ENCODE data around the gene ETF1.
A peak's percentile ranks its signal among the peaks of the same experiment; 100 is the strongest.
"Not testable (repeated sequence)": the region's sequence is repeated elsewhere in the genome, so short reads cannot be mapped to it uniquely, and the experiment has no call there.

Gene ETF1

DNA sequence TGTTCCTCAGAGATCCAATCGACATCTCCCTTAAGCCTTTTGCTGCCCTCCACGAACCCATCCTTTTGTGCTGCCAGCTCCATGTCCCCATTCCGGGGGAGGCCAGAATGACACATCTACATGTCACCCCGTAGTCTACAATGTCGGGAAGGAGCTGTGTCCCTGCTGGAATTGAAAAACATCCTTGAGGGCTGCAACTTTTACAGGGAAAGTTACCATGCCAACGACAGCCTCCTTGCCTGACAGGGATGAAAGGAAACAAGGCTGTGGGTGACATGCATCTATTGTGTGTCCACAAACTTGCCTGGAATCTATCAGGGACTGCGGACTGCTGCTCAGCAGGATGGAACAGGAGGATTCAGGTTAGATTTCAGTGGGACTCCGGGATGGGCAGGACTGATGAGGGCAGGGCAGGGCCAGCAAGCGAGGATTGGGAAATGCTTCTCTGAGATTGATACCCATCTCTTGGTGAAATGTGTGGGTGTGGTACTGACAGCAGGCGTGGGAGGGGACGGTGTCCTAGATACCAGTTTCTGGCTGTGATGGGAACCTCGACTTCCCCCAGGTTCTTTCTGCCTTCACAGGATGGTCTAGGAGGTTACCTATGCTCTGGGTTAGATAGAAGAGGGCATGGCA, 52.3 kb downstream of the ETF1 start:
- DNase-seq (ENCODE audit: low read depth) = no peak

DNA sequence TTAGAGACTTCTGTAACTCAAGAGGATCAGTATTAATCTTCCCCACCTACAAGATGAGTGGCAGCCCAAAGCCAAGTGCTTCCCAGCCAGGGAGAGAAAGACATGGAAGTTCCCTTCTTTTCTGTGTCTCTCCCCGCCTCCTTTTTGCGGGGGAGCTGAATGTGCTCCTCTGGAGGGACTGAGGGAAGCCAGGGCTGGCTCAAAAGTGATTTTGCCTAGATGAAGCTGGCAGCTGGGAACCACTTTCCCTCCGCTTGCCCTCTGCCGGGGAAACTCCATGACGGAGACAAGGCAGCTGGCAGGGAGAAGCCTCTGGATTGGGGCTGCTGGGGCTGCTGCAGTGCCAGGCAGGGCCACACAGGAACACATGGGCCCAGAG, 53.4 kb downstream of the ETF1 start:
- DNase-seq (ENCODE audit: low read depth) = no peak

GRCh38 chr5:138488481-138488945, 54.5 kb downstream of the ETF1 start:
- DNase-seq (ENCODE audit: low read depth) = no peak

DNA sequence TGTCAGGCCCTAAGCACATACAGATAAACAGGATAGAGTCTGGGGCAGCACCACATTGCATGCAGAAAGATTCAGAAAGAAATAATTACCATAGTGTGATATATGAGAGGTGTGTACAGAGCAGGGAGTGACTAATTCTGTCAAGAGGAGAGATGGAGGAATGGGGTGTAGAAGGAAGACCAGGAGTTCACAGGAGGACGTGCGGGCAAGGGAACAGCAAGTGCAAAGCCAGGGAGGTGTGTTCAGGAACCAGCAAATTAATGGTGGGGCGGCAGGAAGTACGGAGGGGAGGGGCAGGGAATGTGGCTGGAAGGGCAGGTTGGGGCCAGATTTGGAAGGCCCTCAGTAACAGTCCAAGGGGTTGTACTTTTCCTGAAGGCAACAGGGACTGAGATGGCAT, 60.4 kb downstream of the ETF1 start:
- no peak for DNase-seq (ENCODE audit: low read depth)

DNA sequence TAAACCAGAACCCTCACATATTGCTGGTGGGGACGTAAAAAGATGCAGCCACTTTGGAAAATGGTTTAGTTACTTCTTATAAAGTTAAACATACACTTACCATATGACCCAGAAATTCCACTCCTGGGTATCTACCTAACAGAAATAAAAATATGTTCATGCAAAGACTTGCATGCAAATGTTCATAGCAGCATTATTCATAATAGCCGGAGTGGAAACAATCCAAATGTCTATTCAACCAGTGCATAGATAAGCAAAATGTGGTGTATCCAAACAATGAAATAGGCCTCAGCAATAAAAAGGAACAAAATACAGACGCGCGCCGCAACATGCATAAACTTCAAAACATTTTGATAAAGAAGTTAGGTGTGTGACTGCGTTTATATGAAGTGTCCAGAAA, 66.1 kb downstream of the ETF1 start:
- no peak for DNase-seq (ENCODE audit: low read depth)

DNA sequence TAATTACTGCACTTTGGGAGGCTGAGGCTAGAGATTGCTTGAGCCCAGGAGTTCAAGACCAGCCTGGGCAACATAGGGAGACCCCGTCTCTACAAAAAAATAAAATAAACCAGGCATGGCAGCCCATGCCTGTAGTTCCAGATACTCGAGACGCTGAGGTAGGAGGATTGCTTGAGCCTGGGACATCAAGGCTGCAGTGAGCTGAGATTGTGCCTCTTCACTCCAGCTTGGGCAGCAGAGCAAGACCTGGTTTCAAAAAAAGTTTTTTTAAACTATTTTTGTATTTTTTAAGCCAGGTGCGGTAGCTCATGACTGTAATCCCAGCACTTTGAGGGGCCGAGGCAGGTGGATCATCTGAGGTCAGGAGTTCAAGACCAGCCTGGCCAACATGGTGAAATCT, 69.9 kb downstream of the ETF1 start:
- DNase-seq (ENCODE audit: low read depth) = not testable (repeated sequence)

DNA sequence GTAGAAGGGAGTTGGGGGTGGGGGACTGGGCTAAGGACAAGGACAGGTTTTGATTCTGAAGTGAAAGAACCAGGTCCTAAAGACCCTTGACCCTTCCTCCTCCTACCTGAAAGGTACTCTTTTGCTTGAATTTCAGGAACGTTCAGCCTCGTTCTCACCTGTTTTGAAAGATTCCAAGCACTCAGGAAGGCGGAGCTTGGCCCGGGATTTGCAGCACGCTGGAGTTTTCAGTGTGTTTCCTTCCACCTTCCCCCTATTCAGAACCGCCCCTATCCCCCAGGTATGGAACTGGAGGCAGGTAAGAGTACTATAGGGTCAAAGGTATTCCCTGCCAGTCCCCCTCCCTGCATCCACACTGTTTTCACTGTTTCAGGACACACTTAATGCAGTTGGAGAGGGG, 70.7 kb downstream of the ETF1 start:
- DNase-seq (ENCODE audit: low read depth) = no peak

DNA sequence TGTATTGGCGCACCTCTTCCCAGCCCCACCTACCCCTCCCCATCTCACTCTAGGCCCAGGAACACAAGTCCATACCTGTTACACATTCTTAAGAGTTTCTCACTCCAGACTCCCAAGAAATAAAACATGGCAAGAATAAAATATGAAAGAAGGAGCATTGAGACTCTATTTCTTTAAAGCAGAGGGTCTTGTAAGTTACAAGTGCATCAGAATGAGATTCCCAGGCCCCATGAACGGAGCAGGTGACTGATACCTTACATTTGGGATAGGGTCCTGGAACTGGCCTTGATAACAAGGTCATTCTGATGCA, 72.0 kb downstream of the ETF1 start:
- no peak for DNase-seq (ENCODE audit: low read depth)

DNA sequence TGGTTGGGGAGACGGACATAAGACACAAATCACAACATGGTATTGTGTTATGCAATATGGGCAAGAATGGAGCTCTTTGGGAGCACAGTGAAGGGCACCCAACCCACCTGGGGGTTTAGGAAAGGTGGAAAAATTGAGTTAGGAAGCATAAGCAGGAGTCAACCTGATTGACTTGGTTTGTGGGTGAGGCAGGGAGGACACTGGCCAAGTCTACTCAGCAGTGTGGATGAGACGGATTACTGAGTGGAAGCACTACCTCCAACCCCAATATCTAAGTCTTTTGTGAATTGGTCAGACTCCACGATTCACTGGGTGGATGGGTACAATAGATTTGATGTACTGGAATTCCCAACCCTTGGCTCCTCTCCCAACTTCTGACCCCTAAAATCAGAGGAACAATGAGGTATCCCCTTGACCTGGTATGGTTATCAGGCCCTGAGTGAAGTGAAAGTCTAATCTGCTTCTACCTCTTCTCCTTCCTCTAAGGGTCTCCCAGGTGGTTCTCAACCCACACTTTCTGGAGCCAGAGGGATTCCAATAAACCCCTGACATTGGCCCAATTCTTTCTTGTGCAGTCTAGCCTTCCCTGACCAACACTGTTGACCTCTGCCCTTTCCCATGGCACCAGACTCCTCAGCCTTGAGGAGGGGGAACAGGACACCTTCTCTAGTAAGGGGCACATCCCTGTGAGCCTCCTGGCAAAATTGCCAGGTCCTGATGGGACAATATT, 72.5 kb downstream of the ETF1 start:
- no peak for DNase-seq (ENCODE audit: low read depth)

- DNase-seq (ENCODE audit: low read depth) = no peak
Observed at GRCh38 chr5:138469540-138470321, 73.3 kb downstream of the ETF1 start.

- DNase-seq (ENCODE audit: low read depth) = no peak
Observed at GRCh38 chr5:138468966-138469539, 74.0 kb downstream of the ETF1 start.

DNA sequence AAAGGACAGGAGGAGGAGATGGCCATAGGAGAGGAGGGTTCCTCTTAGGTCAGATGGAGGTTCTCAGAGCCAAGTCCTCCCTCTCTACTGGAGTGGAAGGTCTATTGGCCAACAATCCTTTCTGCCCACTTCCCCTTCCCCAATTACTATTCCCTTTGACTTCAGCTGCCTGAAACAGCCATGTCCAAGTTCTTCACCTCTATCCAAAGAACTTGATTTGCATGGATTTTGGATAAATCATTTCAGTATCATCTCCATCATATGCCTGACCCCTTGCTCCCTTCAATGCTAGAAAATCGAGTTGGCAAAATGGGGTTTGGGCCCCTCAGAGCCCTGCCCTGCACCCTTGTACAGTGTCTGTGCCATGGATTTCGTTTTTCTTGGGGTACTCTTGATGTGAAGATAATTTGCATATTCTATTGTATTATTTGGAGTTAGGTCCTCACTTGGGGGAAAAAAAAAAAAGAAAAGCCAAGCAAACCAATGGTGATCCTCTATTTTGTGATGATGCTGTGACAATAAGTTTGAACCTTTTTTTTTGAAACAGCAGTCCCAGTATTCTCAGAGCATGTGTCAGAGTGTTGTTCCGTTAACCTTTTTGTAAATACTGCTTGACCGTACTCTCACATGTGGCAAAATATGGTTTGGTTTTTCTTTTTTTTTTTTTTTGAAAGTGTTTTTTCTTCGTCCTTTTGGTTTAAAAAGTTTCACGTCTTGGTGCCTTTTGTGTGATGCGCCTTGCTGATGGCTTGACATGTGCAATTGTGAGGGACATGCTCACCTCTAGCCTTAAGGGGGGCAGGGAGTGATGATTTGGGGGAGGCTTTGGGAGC, 74.7 kb downstream of the ETF1 start:
- no peak for DNase-seq (ENCODE audit: low read depth)

DNA sequence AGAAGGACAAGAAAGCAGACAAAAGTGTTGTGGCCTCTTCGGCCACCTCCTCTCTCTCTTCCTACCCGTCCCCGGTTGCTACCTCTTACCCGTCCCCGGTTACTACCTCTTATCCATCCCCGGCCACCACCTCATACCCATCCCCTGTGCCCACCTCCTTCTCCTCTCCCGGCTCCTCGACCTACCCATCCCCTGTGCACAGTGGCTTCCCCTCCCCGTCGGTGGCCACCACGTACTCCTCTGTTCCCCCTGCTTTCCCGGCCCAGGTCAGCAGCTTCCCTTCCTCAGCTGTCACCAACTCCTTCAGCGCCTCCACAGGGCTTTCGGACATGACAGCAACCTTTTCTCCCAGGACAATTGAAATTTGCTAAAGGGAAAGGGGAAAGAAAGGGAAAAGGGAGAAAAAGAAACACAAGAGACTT, 75.3 kb downstream of the ETF1 start:
- no peak for DNase-seq (ENCODE audit: low read depth)

DNA sequence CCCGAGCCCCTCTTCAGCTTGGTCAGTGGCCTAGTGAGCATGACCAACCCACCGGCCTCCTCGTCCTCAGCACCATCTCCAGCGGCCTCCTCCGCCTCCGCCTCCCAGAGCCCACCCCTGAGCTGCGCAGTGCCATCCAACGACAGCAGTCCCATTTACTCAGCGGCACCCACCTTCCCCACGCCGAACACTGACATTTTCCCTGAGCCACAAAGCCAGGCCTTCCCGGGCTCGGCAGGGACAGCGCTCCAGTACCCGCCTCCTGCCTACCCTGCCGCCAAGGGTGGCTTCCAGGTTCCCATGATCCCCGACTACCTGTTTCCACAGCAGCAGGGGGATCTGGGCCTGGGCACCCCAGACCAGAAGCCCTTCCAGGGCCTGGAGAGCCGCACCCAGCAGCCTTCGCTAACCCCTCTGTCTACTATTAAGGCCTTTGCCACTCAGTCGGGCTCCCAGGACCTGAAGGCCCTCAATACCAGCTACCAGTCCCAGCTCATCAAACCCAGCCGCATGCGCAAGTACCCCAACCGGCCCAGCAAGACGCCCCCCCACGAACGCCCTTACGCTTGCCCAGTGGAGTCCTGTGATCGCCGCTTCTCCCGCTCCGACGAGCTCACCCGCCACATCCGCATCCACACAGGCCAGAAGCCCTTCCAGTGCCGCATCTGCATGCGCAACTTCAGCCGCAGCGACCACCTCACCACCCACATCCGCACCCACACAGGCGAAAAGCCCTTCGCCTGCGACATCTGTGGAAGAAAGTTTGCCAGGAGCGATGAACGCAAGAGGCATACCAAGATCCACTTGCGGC, 75.9 kb downstream of the ETF1 start:
- no peak for DNase-seq (ENCODE audit: low read depth)

DNA sequence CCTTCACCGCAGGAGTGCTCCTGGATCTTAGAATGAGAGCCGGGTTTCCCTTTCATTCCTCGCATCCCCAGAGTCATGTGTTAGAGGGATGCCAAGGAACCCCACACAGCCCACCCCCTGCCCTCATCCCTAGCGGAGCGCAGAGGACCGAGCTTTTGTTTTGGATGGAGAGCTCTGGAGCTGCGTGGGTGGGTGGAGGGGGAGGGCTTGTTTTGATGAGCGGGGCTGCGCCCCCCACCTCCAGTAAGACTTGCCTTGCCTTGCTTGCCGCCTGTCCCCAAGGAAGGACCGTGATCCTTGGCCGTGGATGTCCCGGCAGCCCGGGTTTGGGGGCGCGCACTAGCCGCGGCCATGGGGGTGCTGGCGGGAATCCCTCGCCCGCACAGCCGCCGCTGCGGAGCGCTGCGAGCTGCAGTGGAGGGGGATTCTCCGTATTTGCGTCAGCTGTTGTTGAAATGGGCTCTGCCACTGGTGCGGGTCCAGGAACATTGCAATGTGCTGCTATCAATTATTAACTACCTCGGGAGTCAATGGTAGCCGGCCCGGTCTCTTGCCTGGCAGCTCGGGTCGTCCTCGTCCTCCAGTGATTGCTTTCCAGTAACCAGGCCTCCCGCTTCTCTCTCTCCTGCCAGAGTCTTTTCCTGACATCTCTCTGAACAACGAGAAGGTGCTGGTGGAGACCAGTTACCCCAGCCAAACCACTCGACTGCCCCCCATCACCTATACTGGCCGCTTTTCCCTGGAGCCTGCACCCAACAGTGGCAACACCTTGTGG, 76.7 kb downstream of the ETF1 start:
- no peak for DNase-seq (ENCODE audit: low read depth)

GRCh38 chr5:138465261-138466124, 77.5 kb downstream of the ETF1 start, which contains the start of gene EGR1:
Gene EGR1, plus strand, starts transcription at chr5:138465479. Its CDS starts 283 bp downstream, at chr5:138465762.
- peak; percentile 76 for DNase-seq (ENCODE audit: low read depth)

DNA sequence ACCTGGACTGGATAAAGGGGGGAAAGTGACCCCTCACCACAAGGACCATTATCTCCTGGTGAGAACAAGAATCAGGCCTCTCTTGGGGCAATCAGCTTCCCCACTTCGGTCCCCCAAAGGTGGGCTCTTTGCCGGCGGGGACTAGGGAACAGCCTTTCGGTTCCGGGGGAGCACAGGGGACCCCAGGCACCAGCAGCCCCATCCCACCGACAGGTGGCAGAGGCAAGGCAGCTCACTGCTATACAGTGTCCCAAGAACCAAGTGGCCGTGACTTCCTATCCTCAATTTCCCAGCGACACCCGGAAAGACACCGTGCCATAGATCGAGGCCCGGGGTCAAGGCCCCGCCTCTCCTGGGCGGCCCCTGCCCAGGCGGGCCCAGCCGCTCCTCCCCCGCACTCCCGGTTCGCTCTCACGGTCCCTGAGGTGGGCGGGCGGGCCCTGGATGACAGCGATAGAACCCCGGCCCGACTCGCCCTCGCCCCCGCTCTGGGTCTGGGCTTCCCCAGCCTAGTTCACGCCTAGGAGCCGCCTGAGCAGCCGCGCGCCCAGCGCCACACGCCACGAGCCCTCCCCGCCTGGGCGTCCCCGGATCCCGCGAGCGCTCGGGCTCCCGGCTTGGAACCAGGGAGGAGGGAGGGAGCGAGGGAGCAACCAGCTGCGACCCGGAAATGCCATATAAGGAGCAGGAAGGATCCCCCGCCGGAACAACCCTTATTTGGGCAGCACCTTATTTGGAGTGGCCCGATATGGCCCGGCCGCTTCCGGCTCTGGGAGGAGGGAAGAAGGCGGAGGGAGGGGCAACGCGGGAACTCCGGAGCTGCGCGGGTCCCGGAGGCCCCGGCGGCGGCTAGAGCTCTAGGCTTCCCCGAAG, 78.4 kb downstream of the ETF1 start:
- DNase-seq (ENCODE audit: low read depth) = peak; percentile 94

GRCh38 chr5:138464008-138464387, 79.0 kb downstream of the ETF1 start:
- DNase-seq (ENCODE audit: low read depth) = peak; percentile 76

Data from HS-5 (cell line).